OCI-LY1 (cell line): Measurements from ENCODE around the gene NCAPG2.

Experiments
- H2AFZ ChIP-seq: fragments of 200-600 bp; sonication (generic), shearing (Covaris generic); 2 replicates; pipeline ENCODE4 v1.6.0; 2014; ENCODE audit warnings: antibody characterized with exemption, mild to moderate bottlenecking, low read length
- H3F3A ChIP-seq: fragments of 200-600 bp; sonication (generic), shearing (Covaris generic); 2 replicates; pipeline ENCODE4 v1.6.0; 2014; ENCODE audit warnings: mild to moderate bottlenecking, antibody characterized with exemption, low read length, moderate library complexity; ENCODE audit not compliant: insufficient read depth
- H3K27ac ChIP-seq: fragments of 200-600 bp; sonication (generic); 2 replicates; pipeline ENCODE4 v1.5.1; 2014; ENCODE audit warnings: low read length, mixed run types, mild to moderate bottlenecking, low read depth; ENCODE audit not compliant: poor library complexity, severe bottlenecking
- H3K27me3 ChIP-seq: fragments of 200-600 bp; sonication (generic); 2 replicates; pipeline ENCODE4 v1.6.0; 2014; ENCODE audit warnings: antibody characterized with exemption, mild to moderate bottlenecking, low read length, moderate library complexity; ENCODE audit not compliant: insufficient read depth
- H3K36me3 ChIP-seq: fragments of 200-600 bp; sonication (generic); 2 replicates; pipeline ENCODE4 v1.6.1; 2014; ENCODE audit warnings: mild to moderate bottlenecking, antibody characterized with exemption, low read length, moderate library complexity, mixed read lengths; ENCODE audit not compliant: insufficient read depth
- H3K4me1 ChIP-seq: fragments of 200-600 bp; sonication (generic); 2 replicates; pipeline ENCODE4 v1.5.1; 2014; ENCODE audit warnings: mild to moderate bottlenecking, low read length, moderate library complexity; ENCODE audit not compliant: insufficient read depth, severe bottlenecking
- H3K4me2 ChIP-seq: fragments of 200-600 bp; sonication (generic), shearing (Covaris generic); 2 replicates; pipeline ENCODE4 v1.6.1; 2014; ENCODE audit warnings: low read length
- H3K4me3 ChIP-seq: fragments of 200-600 bp; sonication (generic); 2 replicates; pipeline ENCODE4 v1.5.1; 2014; ENCODE audit warnings: low read length, low read depth, mild to moderate bottlenecking, mixed read lengths; ENCODE audit not compliant: poor library complexity, severe bottlenecking
- H3K79me2 ChIP-seq: fragments of 200-600 bp; shearing (Covaris generic); 2 replicates; pipeline ENCODE4 v1.6.1; 2016; ENCODE audit warnings: mixed run types, low read length, mixed read lengths; ENCODE audit not compliant: insufficient read depth
- H3K9ac ChIP-seq: fragments of 200-600 bp; sonication (generic), shearing (Covaris generic); 2 replicates; pipeline ENCODE4 v1.6.1; 2014; ENCODE audit warnings: mild to moderate bottlenecking, low read length, mixed read lengths
- H3K9me2 ChIP-seq: fragments of 200-600 bp; sonication (generic), shearing (Covaris generic); 2 replicates; pipeline ENCODE4 v1.6.1; 2014; ENCODE audit warnings: low read depth, mild to moderate bottlenecking, low read length, mixed read lengths
- H3K9me3 ChIP-seq: fragments of 200-600 bp; shearing (Covaris generic); 2 replicates; pipeline ENCODE4 v1.6.1; 2014; ENCODE audit warnings: low read length, mixed read lengths
- H4K20me1 ChIP-seq: fragments of 200-600 bp; sonication (generic), shearing (Covaris generic); 2 replicates; pipeline ENCODE4 v1.6.0; 2016; ENCODE audit warnings: mild to moderate bottlenecking, low read length; ENCODE audit not compliant: insufficient read depth
- EZH2 ChIP-seq: fragments of 200-600 bp; sonication (generic), shearing (Covaris generic); IDR thresholded peaks from 2 replicates; pipeline ENCODE4 v1.8.0; 2017; ENCODE audit warnings: borderline replicate concordance, mixed run types, mild to moderate bottlenecking, antibody characterized with exemption, low read length, moderate library complexity, mixed read lengths
- TF ChIP-seq, protein P1 (sequence below): fragments of 200-600 bp; sonication (generic), shearing (Covaris generic); IDR thresholded peaks from 2 replicates; pipeline ENCODE4 v1.5.1; 2017; ENCODE audit warnings: mild to moderate bottlenecking, antibody characterized with exemption, low read length, moderate library complexity, mixed read lengths

NCAPG2 gene

DNA sequence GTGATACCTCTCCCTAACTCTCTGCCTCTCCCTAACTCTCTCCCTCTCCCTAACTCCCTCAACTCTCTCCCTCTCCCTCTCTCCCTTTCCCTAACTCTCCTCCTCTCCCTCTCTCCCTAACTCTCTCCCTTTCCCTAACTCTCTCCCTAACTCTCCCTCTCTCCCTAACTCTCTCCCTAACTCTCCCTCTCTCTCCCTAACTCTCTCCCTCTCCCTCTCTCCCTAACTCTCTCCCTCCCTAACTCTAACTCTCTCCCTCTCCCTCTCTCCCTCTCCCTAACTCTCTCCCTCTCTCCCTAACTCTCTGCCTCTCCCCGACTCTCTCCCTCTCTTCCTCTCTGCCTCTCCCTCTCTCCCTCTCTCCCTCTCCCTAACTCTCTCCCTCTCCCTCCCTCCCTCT lies 115.0 kb downstream of the NCAPG2 start:
- Histone ChIP-seq H3K36me3 (no peaks in the 10 kb centered on the region), H3K27ac (no peak overlapping the region), H3K27me3 (no peaks in the 10 kb centered on the region), H2AFZ (no peak overlapping the region), H4K20me1 (no peaks in the 10 kb centered on the region), H3K9me3 (0 out of 2 replicates have a peak, but pooled peaks cover 3% of the 10 kb centered on the region), H3K4me3 (no peak overlapping the region), H3K79me2 (no peaks in the 10 kb centered on the region), H3K9ac (no peak overlapping the region), H3K9me2 (no peaks in the 10 kb centered on the region), H3K4me1 (no peaks in the 10 kb centered on the region), H3F3A (no peaks in the 10 kb centered on the region), H3K4me2 (no peak overlapping the region)
- TF ChIP-seq, protein P1, sequence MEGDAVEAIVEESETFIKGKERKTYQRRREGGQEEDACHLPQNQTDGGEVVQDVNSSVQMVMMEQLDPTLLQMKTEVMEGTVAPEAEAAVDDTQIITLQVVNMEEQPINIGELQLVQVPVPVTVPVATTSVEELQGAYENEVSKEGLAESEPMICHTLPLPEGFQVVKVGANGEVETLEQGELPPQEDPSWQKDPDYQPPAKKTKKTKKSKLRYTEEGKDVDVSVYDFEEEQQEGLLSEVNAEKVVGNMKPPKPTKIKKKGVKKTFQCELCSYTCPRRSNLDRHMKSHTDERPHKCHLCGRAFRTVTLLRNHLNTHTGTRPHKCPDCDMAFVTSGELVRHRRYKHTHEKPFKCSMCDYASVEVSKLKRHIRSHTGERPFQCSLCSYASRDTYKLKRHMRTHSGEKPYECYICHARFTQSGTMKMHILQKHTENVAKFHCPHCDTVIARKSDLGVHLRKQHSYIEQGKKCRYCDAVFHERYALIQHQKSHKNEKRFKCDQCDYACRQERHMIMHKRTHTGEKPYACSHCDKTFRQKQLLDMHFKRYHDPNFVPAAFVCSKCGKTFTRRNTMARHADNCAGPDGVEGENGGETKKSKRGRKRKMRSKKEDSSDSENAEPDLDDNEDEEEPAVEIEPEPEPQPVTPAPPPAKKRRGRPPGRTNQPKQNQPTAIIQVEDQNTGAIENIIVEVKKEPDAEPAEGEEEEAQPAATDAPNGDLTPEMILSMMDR, result no peak
- TF ChIP-seq EZH2, result no peak

DNA sequence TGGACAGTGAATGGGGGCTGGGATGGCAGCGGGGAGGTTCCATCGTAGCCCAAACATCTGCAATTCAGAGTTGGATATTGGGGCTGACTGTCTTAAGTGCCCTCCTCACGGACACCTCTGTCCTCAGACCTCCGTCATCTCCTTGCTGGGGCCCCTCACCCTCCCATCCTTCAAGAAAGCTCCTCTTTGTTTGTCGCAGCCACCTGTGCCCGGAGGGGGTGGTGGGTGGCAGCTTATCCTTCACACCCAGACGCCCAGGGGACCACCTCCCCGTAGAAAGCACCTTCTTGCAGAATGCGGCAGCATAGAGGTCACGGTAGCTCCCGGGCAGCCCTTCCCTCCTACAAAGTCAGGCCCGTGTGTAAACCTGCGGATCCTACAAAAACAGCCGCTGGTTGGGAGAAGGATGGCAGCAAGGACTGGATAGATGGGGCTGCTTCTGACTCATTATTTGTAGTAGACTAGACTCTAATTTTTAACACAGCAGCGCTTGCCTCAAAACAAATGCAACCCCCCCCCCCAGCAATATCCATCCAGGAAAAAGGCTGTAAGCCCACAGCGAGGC lies 115.6 kb downstream of the NCAPG2 start:
- no peaks in the 10 kb centered on the region for H3F3A ChIP-seq
- no peak overlapping the region for H2AFZ ChIP-seq
- no peaks in the 10 kb centered on the region for H3K79me2 ChIP-seq
- H3K36me3 ChIP-seq, result no peaks in the 10 kb centered on the region
- no peak overlapping the region for H3K9ac ChIP-seq
- TF ChIP-seq EZH2, result no peak
- TF ChIP-seq, protein P1, result no peak
- no peaks in the 10 kb centered on the region for H3K27me3 ChIP-seq
- H3K4me3 ChIP-seq, result no peak overlapping the region
- no peaks in the 10 kb centered on the region for H3K9me3 ChIP-seq
- no peaks in the 10 kb centered on the region for H4K20me1 ChIP-seq
- no peak overlapping the region for H3K4me2 ChIP-seq
- H3K4me1 ChIP-seq, result no peaks in the 10 kb centered on the region
- H3K27ac ChIP-seq, result no peak overlapping the region
- H3K9me2 ChIP-seq, result no peaks in the 10 kb centered on the region

DNA sequence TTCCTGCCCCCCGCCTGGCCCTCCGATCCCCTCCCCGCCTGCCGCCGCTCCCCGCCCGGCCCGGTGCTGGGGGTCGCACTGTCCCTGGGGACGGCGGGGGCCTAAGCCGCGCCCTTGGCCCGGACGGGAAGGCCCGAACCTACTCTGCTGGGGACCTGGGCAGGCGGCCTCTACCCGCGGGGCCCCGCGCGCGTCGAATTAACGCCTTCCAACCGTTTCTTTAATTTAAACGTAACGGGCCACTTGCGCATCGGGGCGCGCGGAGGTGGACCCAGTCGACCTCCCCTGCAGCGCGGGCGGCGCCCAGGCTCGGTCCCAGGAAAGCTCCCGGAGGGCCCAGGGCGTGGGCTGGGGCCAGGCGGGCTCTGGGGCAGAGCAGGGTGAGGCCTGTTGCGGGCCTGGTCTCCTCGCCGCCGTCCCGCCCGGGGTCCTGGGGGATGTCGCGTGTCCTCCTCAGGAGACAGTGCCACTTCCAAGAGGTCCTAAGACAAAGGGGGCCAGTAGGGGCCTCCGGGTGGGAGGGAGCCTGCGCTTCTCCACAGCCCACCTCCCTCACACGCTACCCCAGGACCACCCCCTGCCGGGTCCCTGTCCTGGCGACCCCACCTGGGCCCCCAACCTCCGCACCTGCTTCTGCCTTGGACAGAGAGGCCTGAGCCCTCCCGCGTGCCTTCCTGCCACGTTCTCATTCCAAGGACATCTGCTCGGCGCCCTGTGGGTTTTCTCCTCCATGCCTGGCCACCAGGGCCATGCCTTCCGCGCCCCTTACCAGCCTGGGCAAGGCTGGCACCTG lies 116.3 kb downstream of the NCAPG2 start:
- H3K9ac ChIP-seq, result no peak overlapping the region
- no peak overlapping the region for H2AFZ ChIP-seq
- H3K4me2 ChIP-seq, result no peak overlapping the region
- H3K9me2 ChIP-seq, result no peaks in the 10 kb centered on the region
- no peaks in the 10 kb centered on the region for H3F3A ChIP-seq
- no peaks in the 10 kb centered on the region for H3K27me3 ChIP-seq
- no peaks in the 10 kb centered on the region for H3K36me3 ChIP-seq
- TF ChIP-seq, protein P1, result no peak
- TF ChIP-seq EZH2, result no peak
- H3K4me3 ChIP-seq, result no peak overlapping the region
- H4K20me1 ChIP-seq, result no peaks in the 10 kb centered on the region
- no peaks in the 10 kb centered on the region for H3K9me3 ChIP-seq
- H3K27ac ChIP-seq, result no peak overlapping the region
- no peaks in the 10 kb centered on the region for H3K79me2 ChIP-seq
- no peaks in the 10 kb centered on the region for H3K4me1 ChIP-seq
